Right forelimb (tissue), 1 donor: ENCODE data around the gene SNRNP48.

Source experiments
- DNase-seq: peaks from one replicate; pipeline ENCODE4 v3.0.0-alpha.2; 2018

The SNRNP48 gene

GRCh38 chr6:7559651-7560385, 30.2 kb upstream of the SNRNP48 start:
- DNase-seq = no peak

- no peak for DNase-seq
Measured at GRCh38 chr6:7561153-7561964, 28.6 kb upstream of the SNRNP48 start.

GRCh38 chr6:7562769-7563168, 27.2 kb upstream of the SNRNP48 start:
- no peak for DNase-seq

GRCh38 chr6:7566107-7566506, 23.9 kb upstream of the SNRNP48 start:
- DNase-seq = no peak

- no peak for DNase-seq
Measured at GRCh38 chr6:7566617-7567173, 23.3 kb upstream of the SNRNP48 start.

- no peak for DNase-seq
Measured at GRCh38 chr6:7568021-7568420, 22.0 kb upstream of the SNRNP48 start.

GRCh38 chr6:7569082-7569481, 20.9 kb upstream of the SNRNP48 start:
- DNase-seq = no peak

GRCh38 chr6:7572213-7572943, 17.6 kb upstream of the SNRNP48 start:
- DNase-seq = no peak

- no peak for DNase-seq
Measured at GRCh38 chr6:7574500-7574899, 15.5 kb upstream of the SNRNP48 start.

- DNase-seq = no peak
Measured at GRCh38 chr6:7578516-7578915, 11.5 kb upstream of the SNRNP48 start.

GRCh38 chr6:7578931-7579330, 11.1 kb upstream of the SNRNP48 start:
- no peak for DNase-seq

- DNase-seq = no peak
Measured at GRCh38 chr6:7579851-7580250, 10.1 kb upstream of the SNRNP48 start.

GRCh38 chr6:7580537-7580926, 9.5 kb upstream of the SNRNP48 start:
- no peak for DNase-seq

GRCh38 chr6:7580927-7581618, 8.9 kb upstream of the SNRNP48 start:
- DNase-seq = no peak

- DNase-seq = no peak
Measured at GRCh38 chr6:7585287-7585930, 4.6 kb upstream of the SNRNP48 start.

GRCh38 chr6:7587631-7588100, 2.3 kb upstream of the SNRNP48 start:
- no peak for DNase-seq

- DNase-seq = no peak
Measured at GRCh38 chr6:7588506-7588905, 1.5 kb upstream of the SNRNP48 start.

- DNase-seq = no peak
Measured at GRCh38 chr6:7589221-7589620, 777 bp upstream of the SNRNP48 start.

- DNase-seq = no peak
Measured at GRCh38 chr6:7590918-7591302, 912 bp downstream of the SNRNP48 start.

GRCh38 chr6:7591770-7592169, 1.8 kb downstream of the SNRNP48 start:
- no peak for DNase-seq

GRCh38 chr6:7593229-7593628, 3.2 kb downstream of the SNRNP48 start:
- no peak for DNase-seq

- no peak for DNase-seq
Measured at GRCh38 chr6:7594579-7595125, 4.7 kb downstream of the SNRNP48 start.
